H9 (cell line): Measurements from ENCODE around the gene TCERG1L. TPM values are rescaled to one million over a fixed set of nuclear protein-coding genes. Genes with fewer than 3 reads are reported as not detected.

Source experiments
- DNase-seq: peaks from one replicate; pipeline ENCODE4 v3.0.0-alpha.2; 2017
- H2AFZ ChIP-seq: one replicate; pipeline ENCODE4 v1.6.1; 2013; ENCODE audit warnings: mild to moderate bottlenecking, low read length, control low read depth, moderate library complexity
- H2AK5ac ChIP-seq: 2 replicates; pipeline ENCODE4 v1.6.1; 2013; ENCODE audit warnings: low read length, control low read depth, mixed read lengths; ENCODE audit not compliant: insufficient read length
- H2BK120ac ChIP-seq: one replicate; pipeline ENCODE4 v1.6.1; 2013; ENCODE audit warnings: low read depth, mild to moderate bottlenecking, low read length, control low read depth, inconsistent platforms; ENCODE audit not compliant: poor library complexity, severe bottlenecking
- H2BK12ac ChIP-seq: 2 replicates; pipeline ENCODE4 v1.6.1; 2013; ENCODE audit warnings: low read length, control low read depth, mixed read lengths, low read depth; ENCODE audit not compliant: insufficient read length
- H2BK15ac ChIP-seq: 2 replicates; pipeline ENCODE4 v1.6.1; 2013; ENCODE audit warnings: low read depth, low read length, control low read depth
- H2BK20ac ChIP-seq: one replicate; pipeline ENCODE4 v1.6.1; 2013; ENCODE audit warnings: low read depth, mild to moderate bottlenecking, low read length, control low read depth, inconsistent platforms; ENCODE audit not compliant: poor library complexity, severe bottlenecking
- H2BK5ac ChIP-seq: 2 replicates; pipeline ENCODE4 v1.6.1; 2013; ENCODE audit warnings: low read length, control low read depth, mixed read lengths; ENCODE audit not compliant: insufficient read length
- H3K14ac ChIP-seq: 2 replicates; pipeline ENCODE4 v1.6.1; 2013; ENCODE audit warnings: low read length, control low read depth; ENCODE audit not compliant: insufficient read depth
- H3K18ac ChIP-seq: 2 replicates; pipeline ENCODE4 v1.6.1; 2013; ENCODE audit warnings: low read depth, mild to moderate bottlenecking, mixed read lengths, low read length, control low read depth; ENCODE audit not compliant: insufficient read length
- H3K23ac ChIP-seq: 2 replicates; pipeline ENCODE4 v1.6.1; 2013; ENCODE audit warnings: low read length, control low read depth, mixed read lengths, low read depth; ENCODE audit not compliant: insufficient read length
- H3K23me2 ChIP-seq: 2 replicates; pipeline ENCODE4 v1.6.1; 2013; ENCODE audit warnings: low read depth, mild to moderate bottlenecking, mixed read lengths, low read length, control low read depth; ENCODE audit not compliant: insufficient read length, poor library complexity, severe bottlenecking
- H3K27ac ChIP-seq: 2 replicates; pipeline ENCODE4 v1.5.1; 2013; ENCODE audit warnings: low read length, control low read depth, mixed read lengths, low read depth; ENCODE audit not compliant: insufficient read length
- H3K27me3 ChIP-seq: 2 replicates; pipeline ENCODE4 v1.6.1; 2013; ENCODE audit warnings: low read length, control low read depth, inconsistent platforms; ENCODE audit not compliant: insufficient read depth
- H3K4ac ChIP-seq: 2 replicates; pipeline ENCODE4 v1.6.1; 2013; ENCODE audit warnings: low read depth, mild to moderate bottlenecking, control low read depth, inconsistent platforms, low read length, moderate library complexity
- H3K4me1 ChIP-seq: 2 replicates; pipeline ENCODE4 v1.6.1; 2013; ENCODE audit warnings: low read length, control low read depth, inconsistent platforms; ENCODE audit not compliant: insufficient read depth
- H3K4me2 ChIP-seq: 2 replicates; pipeline ENCODE4 v1.6.1; 2013; ENCODE audit warnings: low read length, control low read depth, mixed read lengths; ENCODE audit not compliant: insufficient read length, insufficient read depth
- H3K56ac ChIP-seq: 2 replicates; pipeline ENCODE4 v1.6.1; 2013; ENCODE audit warnings: low read depth, mild to moderate bottlenecking, mixed read lengths, low read length, control low read depth; ENCODE audit not compliant: insufficient read length
- H3K79me1 ChIP-seq: 2 replicates; pipeline ENCODE4 v1.6.1; 2013; ENCODE audit warnings: low read depth, mild to moderate bottlenecking, moderate library complexity, low read length, control low read depth, inconsistent platforms; ENCODE audit not compliant: insufficient read depth, poor library complexity, severe bottlenecking
- H3K79me2 ChIP-seq: 2 replicates; pipeline ENCODE4 v1.6.1; 2013; ENCODE audit warnings: low read length, control low read depth, inconsistent platforms; ENCODE audit not compliant: insufficient read depth
- H3K9ac ChIP-seq: 2 replicates; pipeline ENCODE4 v1.6.1; 2013; ENCODE audit warnings: low read length, control low read depth, mixed read lengths; ENCODE audit not compliant: insufficient read length; ENCODE audit errors: extremely low read depth
- H3K9me3 ChIP-seq: one replicate; pipeline ENCODE4 v1.6.1; 2013; ENCODE audit warnings: low read depth, low read length, inconsistent platforms; ENCODE audit not compliant: control insufficient read depth
- H3T11ph ChIP-seq: one replicate; pipeline ENCODE4 v1.6.1; 2013; ENCODE audit warnings: mild to moderate bottlenecking, low read length, control low read depth, inconsistent platforms
- H4K20me1 ChIP-seq: one replicate; pipeline ENCODE4 v1.6.1; 2013; ENCODE audit not compliant: control insufficient read depth, insufficient read length, insufficient read depth
- H4K5ac ChIP-seq: 2 replicates; pipeline ENCODE4 v1.6.1; 2013; ENCODE audit warnings: low read depth, mild to moderate bottlenecking, mixed read lengths, low read length, control low read depth; ENCODE audit not compliant: insufficient read length
- H4K8ac ChIP-seq: replicated peaks from 2 replicates; pipeline ENCODE4 v1.6.1; 2013; ENCODE audit warnings: low read length, control low read depth, mixed read lengths, low read depth; ENCODE audit not compliant: insufficient read length
- H4K91ac ChIP-seq: 2 replicates; pipeline ENCODE4 v1.6.1; 2013; ENCODE audit warnings: low read depth, mild to moderate bottlenecking, moderate library complexity, mixed read lengths, low read length, control low read depth; ENCODE audit not compliant: insufficient read length
- H3K27ac Mint-ChIP-seq, 3 experiments: 2 replicates in 2 of 3; 3 replicates in 1 of 3; pipeline ENCODE4 v1.8.0; 2020 to 2021; ENCODE audit warnings: mixed read lengths in 3 of 3, mild to moderate bottlenecking in 1 of 3, moderate library complexity in 1 of 3
- H3K27me3 Mint-ChIP-seq: 2 replicates; pipeline ENCODE4 v1.8.0; 2021; ENCODE audit warnings: low read depth, mild to moderate bottlenecking, moderate library complexity, mixed read lengths
- H3K36me3 Mint-ChIP-seq, 3 experiments: 2 replicates in 2 of 3; 3 replicates in 1 of 3; pipeline ENCODE4 v1.8.0; 2020 to 2021; ENCODE audit warnings: low read depth in 3 of 3, mixed read lengths in 3 of 3; ENCODE audit not compliant: insufficient read depth in 1 of 3
- H3K4me1 Mint-ChIP-seq, 2 experiments: 2 replicates each; pipeline ENCODE4 v1.8.0; 2020; ENCODE audit warnings: mixed read lengths in 2 of 2
- H3K4me3 Mint-ChIP-seq, 2 experiments: 2 replicates in 1 of 2; 3 replicates in 1 of 2; pipeline ENCODE4 v1.8.0; 2020 to 2021; ENCODE audit warnings: mild to moderate bottlenecking in 2 of 2, mixed read lengths in 2 of 2, moderate library complexity in 1 of 2
- H3K9me3 Mint-ChIP-seq, 2 experiments: 2 replicates in 1 of 2; 3 replicates in 1 of 2; pipeline ENCODE4 v1.8.0; 2020; ENCODE audit warnings: mild to moderate bottlenecking in 2 of 2, mixed read lengths in 2 of 2, moderate library complexity in 1 of 2
- WGBS: extraction: QIAGEN DNeasy Blood & Tissue Kit; methylation state at CpG from one replicate; pipeline ENCODE4 v1.1.7; 2013; ENCODE audit warnings: missing lambda C conversion rate, low lambda C conversion rate, mixed read lengths; ENCODE audit not compliant: insufficient read length; ENCODE audit errors: extremely low coverage; 5-methylcytosine and 5-hydroxymethylcytosine counted together
- total RNA-seq: library from RNA; stranded (reverse); gene quantifications from 2 replicates; pipeline ENCODE4 v1.2.1, GENCODE V29; 2021
- TF ChIP-seq, protein P1 (sequence below): fragments of 200-600 bp; sonication (generic); conservative IDR thresholded peaks from 3 replicates; pipeline ENCODE4 v1.8.0; 2021; ENCODE audit warnings: antibody characterized with exemption, mild to moderate bottlenecking

The TCERG1L gene
- total RNA-seq, 1 experiment from 2014 or later, result 3.3 TPM

DNA sequence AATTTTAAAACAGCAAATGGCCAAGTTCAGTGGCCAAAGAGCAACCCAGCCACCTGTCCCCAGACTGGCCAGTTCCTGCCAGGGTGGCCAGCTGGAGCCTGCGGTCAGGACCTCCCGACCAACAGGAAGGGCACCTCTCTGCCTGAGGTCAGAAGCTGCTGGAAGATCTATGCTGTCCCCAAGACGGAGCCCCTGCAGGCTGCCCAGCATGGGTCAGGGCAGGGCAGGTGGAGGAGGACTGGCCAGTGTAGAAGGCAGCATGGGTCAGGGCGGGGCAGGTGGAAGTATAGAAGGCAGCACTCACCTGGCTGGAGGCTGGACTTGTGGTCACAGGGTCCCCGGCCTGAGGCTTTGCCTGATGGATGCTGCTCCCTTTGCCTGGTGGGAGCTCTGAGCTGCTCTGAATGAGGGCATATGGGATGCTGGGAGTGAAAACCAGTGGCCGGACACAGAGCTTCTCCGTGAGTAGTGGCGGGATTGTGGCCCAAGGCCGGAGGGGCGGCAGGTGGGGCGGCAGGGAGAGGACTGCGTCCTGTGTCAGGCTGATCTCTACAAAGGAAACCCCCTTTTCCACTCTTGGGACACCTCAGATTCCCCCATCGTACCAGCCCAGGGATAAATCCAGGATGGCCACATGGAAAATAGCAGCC, 229.2 kb downstream of the TCERG1L start:
- Histone ChIP-seq H3K4me1 (no peaks in the 10 kb centered on the region), H3K4ac (no peak overlapping the region), H2BK15ac (no peak overlapping the region), H3K56ac (no peak overlapping the region), H3T11ph (no peak overlapping the region), H3K27ac (no peak overlapping the region), H3K23ac (no peak overlapping the region), H2BK20ac (no peak overlapping the region), H3K27me3 (no peaks in the 10 kb centered on the region; the same call in 1 of the 2 replicates), H2AK5ac (no peak overlapping the region), H2BK12ac (no peak overlapping the region), H4K20me1 (no peaks in the 10 kb centered on the region), H2AFZ (no peak overlapping the region), H4K8ac (no peak overlapping the region), H3K79me1 (no peaks in the 10 kb centered on the region), H3K23me2 (no peaks in the 10 kb centered on the region), H2BK120ac (no peak overlapping the region), H4K91ac (no peak overlapping the region), H3K9ac (no peak overlapping the region), H3K14ac (no peak overlapping the region), H4K5ac (no peak overlapping the region), H3K18ac (no peak overlapping the region), H3K79me2 (no peaks in the 10 kb centered on the region), H2BK5ac (no peak overlapping the region), H3K4me2 (no peak overlapping the region), H3K9me3 (no peaks in the 10 kb centered on the region)
- no peak overlapping the region; a peak in 2 of 7 replicates for H3K27ac Mint-ChIP-seq
- no CpG with 5 or more reads among the region's 13 CpGs for WGBS
- H3K36me3 Mint-ChIP-seq, result peaks cover 0 to 2% (median 0%) of the 10 kb centered on the region in 3 experiments; a peak in 2 of 7 replicates
- H3K4me3 Mint-ChIP-seq, result no peak overlapping the region
- H3K27me3 Mint-ChIP-seq, result peaks cover 4% of the 10 kb centered on the region; the same call in 1 of the 2 replicates
- peaks cover 0 to 2% of the 10 kb centered on the region in 2 experiments; a peak in 1 of 5 replicates for H3K9me3 Mint-ChIP-seq
- TF ChIP-seq, protein P1, sequence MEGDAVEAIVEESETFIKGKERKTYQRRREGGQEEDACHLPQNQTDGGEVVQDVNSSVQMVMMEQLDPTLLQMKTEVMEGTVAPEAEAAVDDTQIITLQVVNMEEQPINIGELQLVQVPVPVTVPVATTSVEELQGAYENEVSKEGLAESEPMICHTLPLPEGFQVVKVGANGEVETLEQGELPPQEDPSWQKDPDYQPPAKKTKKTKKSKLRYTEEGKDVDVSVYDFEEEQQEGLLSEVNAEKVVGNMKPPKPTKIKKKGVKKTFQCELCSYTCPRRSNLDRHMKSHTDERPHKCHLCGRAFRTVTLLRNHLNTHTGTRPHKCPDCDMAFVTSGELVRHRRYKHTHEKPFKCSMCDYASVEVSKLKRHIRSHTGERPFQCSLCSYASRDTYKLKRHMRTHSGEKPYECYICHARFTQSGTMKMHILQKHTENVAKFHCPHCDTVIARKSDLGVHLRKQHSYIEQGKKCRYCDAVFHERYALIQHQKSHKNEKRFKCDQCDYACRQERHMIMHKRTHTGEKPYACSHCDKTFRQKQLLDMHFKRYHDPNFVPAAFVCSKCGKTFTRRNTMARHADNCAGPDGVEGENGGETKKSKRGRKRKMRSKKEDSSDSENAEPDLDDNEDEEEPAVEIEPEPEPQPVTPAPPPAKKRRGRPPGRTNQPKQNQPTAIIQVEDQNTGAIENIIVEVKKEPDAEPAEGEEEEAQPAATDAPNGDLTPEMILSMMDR, result no peak
- DNase-seq, result no peak
- H3K4me1 Mint-ChIP-seq, result peaks cover 6 to 7% of the 10 kb centered on the region in 2 experiments
